ENCODE measurements around the gene HNRNPA2B1.

GRCh38 chr7:26191233-26191973 lies 9.1 kb downstream of the HNRNPA2B1 start:
- TF ChIP-seq, protein P1, sequence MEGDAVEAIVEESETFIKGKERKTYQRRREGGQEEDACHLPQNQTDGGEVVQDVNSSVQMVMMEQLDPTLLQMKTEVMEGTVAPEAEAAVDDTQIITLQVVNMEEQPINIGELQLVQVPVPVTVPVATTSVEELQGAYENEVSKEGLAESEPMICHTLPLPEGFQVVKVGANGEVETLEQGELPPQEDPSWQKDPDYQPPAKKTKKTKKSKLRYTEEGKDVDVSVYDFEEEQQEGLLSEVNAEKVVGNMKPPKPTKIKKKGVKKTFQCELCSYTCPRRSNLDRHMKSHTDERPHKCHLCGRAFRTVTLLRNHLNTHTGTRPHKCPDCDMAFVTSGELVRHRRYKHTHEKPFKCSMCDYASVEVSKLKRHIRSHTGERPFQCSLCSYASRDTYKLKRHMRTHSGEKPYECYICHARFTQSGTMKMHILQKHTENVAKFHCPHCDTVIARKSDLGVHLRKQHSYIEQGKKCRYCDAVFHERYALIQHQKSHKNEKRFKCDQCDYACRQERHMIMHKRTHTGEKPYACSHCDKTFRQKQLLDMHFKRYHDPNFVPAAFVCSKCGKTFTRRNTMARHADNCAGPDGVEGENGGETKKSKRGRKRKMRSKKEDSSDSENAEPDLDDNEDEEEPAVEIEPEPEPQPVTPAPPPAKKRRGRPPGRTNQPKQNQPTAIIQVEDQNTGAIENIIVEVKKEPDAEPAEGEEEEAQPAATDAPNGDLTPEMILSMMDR (IDR thresholded peaks at IDR 0.05; ENCODE audit: low read depth, low read length), result no peak
- TF ChIP-seq EZH2phosphoT487 (IDR thresholded peaks at IDR 0.05; ENCODE audit: low read depth), result no peak
